Epithelial cell of esophagus (primary cell): ENCODE data around the gene UPF2.
"Not testable (repeated sequence)": the region's sequence is repeated elsewhere in the genome, so short reads cannot be mapped to it uniquely, and the experiment has no call there.

ENCODE experiments used
- DNase-seq: peaks from one replicate; pipeline ENCODE4 v3.0.0; 2010; ENCODE audit warnings: low read depth
- H3K4me3 ChIP-seq: 2 replicates; pipeline ENCODE4 v1.5.1; 2011; ENCODE audit warnings: mild to moderate bottlenecking, low read length, control low read depth
- CTCF ChIP-seq: IDR thresholded peaks from 2 replicates; pipeline ENCODE4 v1.5.1; 2011; ENCODE audit warnings: low read depth, mild to moderate bottlenecking, low read length, control low read depth, inconsistent platforms; ENCODE audit not compliant: insufficient read depth; ENCODE audit errors: missing control alignments

Gene UPF2

GRCh38 chr10:12022580-12023257 is 19.9 kb downstream of the UPF2 start:
- H3K4me3 ChIP-seq, result no peak overlapping the region
- TF ChIP-seq CTCF, result no peak
- no peak for DNase-seq

GRCh38 chr10:12020574-12020973 is 22.0 kb downstream of the UPF2 start:
- H3K4me3 ChIP-seq, result no peak overlapping the region
- no peak for DNase-seq
- TF ChIP-seq CTCF, result no peak

- DNase-seq, result peak; percentile 2
- no peak for TF ChIP-seq CTCF
- H3K4me3 ChIP-seq, result no peak overlapping the region
Measured at GRCh38 chr10:12019283-12019971, 23.2 kb downstream of the UPF2 start.

- H3K4me3 ChIP-seq, result no peak overlapping the region
- TF ChIP-seq CTCF, result no peak
- DNase-seq, result no peak
Measured at GRCh38 chr10:12018438-12019282, 23.9 kb downstream of the UPF2 start.

- no peak for DNase-seq
- H3K4me3 ChIP-seq, result no peak overlapping the region
- TF ChIP-seq CTCF, result no peak
Measured at GRCh38 chr10:12013926-12014325, 28.7 kb downstream of the UPF2 start.

- not testable (repeated sequence) for DNase-seq, H3K4me3 ChIP-seq
Measured at GRCh38 chr10:12013391-12013790, 29.2 kb downstream of the UPF2 start.

GRCh38 chr10:12010353-12010752 is 32.3 kb downstream of the UPF2 start:
- no peak overlapping the region for H3K4me3 ChIP-seq
- DNase-seq, result no peak
- TF ChIP-seq CTCF, result no peak

GRCh38 chr10:12008842-12009241 is 33.8 kb downstream of the UPF2 start:
- DNase-seq, H3K4me3 ChIP-seq: not testable (repeated sequence)
